A673 (cell line): Measurements from ENCODE around the gene CAMK2A.

Experiments used
- EZH2 ChIP-seq: fragments of 200-600 bp; sonication (generic); IDR thresholded peaks from 2 replicates; pipeline ENCODE4 v1.6.1; 2017; ENCODE audit warnings: borderline replicate concordance, low read depth, mild to moderate bottlenecking, mixed read lengths, antibody characterized with exemption, low read length; ENCODE audit not compliant: poor library complexity, severe bottlenecking
- TF ChIP-seq, protein P1 (sequence below): fragments of 300-800, 200-600 bp; sonication (generic); conservative IDR thresholded peaks from 2 replicates; pipeline ENCODE4 v1.5.1; 2017; ENCODE audit warnings: low read depth, mild to moderate bottlenecking, antibody characterized with exemption, low read length, moderate library complexity, mixed read lengths

DNA sequence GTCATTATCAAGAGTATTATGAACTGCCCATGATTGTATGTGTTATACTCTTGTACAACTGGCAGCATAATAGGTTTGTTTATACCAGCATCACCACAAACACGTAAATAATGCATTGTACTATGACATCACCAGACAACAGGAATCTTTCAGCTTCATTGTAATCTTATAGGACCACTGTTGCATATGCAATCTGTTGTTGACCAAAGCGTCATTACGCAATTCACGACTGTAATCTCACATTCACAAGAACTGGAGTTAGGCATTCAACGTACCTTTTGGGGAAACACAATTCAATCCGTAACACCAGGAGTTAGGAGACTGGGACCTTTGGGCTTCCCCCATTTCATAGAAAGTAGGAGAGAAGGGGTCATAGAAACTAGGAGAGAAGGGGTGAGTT is 33.5 kb upstream of the CAMK2A start:
- TF ChIP-seq, protein P1, sequence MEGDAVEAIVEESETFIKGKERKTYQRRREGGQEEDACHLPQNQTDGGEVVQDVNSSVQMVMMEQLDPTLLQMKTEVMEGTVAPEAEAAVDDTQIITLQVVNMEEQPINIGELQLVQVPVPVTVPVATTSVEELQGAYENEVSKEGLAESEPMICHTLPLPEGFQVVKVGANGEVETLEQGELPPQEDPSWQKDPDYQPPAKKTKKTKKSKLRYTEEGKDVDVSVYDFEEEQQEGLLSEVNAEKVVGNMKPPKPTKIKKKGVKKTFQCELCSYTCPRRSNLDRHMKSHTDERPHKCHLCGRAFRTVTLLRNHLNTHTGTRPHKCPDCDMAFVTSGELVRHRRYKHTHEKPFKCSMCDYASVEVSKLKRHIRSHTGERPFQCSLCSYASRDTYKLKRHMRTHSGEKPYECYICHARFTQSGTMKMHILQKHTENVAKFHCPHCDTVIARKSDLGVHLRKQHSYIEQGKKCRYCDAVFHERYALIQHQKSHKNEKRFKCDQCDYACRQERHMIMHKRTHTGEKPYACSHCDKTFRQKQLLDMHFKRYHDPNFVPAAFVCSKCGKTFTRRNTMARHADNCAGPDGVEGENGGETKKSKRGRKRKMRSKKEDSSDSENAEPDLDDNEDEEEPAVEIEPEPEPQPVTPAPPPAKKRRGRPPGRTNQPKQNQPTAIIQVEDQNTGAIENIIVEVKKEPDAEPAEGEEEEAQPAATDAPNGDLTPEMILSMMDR = no peak
- TF ChIP-seq EZH2 = no peak
